Measurements from ENCODE around the gene EEFSEC.

Gene EEFSEC

GRCh38 chr3:128275316-128276145, 122.2 kb downstream of the EEFSEC start:
- DNase-seq, result no peak

- no peak for DNase-seq
Observed at GRCh38 chr3:128276146-128276435, 122.8 kb downstream of the EEFSEC start.

GRCh38 chr3:128276577-128277183, 123.4 kb downstream of the EEFSEC start:
- DNase-seq, result no peak

DNA sequence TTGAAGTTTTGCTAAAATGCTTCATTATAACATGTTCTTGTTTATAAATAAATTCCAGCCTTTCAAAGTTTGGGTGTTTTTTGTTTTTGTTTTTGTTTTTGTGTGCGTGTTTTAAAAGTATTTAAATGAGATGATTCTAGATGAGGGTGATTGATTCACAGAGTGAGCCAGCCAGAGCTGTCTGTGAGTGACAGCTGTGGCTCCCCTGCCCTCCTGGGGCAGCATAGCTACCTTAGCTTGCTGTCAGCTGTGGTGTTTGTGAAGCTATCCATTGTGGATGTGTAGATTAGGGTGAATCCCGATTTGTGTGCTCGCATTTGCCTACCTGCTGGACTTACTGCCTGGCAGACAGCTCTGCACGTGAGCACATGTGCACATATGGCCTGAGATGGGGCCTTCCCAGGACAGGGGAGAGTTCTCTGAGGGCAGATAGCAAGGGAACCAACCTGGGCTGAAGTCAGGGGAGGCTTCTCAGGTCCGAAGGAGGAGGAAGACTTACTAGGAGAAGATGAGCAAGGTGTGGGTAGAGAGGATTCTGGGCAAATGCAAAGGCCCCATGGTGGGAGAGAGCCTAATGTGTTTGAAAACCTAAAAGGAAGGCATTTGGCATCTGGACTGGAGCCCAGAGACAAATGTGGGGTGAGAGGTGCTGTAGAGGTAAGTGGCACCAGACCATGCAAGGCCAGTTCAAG, 124.2 kb downstream of the EEFSEC start:
- no peak for DNase-seq

GRCh38 chr3:128278130-128278529, 124.8 kb downstream of the EEFSEC start:
- no peak for DNase-seq

- no peak for DNase-seq
Observed at GRCh38 chr3:128278761-128279600, 125.7 kb downstream of the EEFSEC start.

GRCh38 chr3:128279601-128279880, 126.3 kb downstream of the EEFSEC start:
- DNase-seq, result no peak

DNA sequence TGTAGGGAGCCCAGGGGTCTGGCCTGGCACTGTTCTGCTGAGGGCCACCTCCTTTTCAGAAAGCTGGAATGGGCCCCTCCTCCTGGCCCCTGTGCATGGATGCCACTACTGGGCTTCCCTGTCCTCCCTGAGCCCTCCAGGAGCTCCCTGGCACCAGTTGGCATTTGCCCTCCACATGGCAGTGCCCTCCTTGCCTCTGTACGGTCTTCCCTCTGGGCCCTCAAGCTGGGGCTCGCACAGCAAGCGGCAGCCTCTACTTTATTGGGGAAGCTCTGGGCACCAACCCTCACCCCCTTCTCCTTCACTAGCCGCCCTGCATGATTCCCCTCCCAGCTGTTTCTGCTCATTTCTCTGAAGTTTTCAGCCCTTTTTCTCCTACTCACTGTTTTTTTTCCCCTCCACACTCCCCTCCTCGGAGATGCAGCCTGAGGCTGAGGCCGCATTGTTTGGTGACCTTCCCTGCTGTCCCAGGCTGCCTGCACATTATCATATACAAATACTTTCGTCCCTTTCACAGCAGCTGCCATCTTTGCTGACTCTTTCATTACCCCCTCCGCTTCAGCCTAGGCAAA, 127.3 kb downstream of the EEFSEC start:
- no peak for DNase-seq

GRCh38 chr3:128281056-128281455, 127.8 kb downstream of the EEFSEC start:
- no peak for DNase-seq

DNA sequence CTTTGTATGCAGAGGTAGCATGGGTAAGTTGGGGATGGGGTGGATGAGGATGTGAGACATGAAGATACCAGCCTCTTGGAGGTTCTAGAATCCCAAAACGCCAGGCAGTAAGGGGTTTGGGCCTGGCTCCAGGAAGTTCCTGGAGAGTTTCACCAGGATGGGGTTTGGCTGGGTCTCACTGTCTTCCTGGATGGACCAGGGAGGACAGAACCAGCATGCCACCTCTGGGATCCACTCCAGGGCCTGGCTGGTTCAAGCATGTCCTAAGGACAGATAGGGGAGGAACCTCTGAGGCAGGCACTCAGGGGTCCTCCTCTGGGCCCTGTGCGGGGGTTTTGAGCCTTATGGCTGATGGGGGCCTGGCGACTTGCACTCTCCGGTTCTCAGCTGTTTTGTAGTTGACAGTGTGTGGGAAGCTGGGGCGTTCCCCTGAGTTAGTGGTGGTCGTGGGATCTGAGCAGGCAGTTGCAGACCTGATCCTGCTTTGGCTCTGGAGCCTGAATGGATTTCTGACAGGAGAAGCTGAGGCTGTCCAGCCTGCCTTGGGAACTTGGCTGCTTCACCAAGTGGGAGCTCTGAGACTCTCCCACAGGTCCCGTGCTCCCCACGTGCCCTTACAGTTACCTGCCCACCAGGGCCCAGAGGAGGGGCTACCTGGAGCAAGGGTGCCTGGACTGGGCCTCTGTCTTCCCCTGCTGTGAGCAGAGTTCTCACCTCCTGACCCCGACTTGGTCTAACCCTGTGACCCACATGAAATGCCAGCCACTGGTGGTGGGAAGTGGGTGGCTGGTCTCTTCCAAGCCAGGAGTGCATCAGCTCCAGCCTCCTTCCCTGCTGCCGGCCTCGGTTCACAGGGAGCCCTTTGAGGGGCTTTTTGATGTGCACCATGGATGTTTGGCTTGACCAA, 128.4 kb downstream of the EEFSEC start:
- DNase-seq, result no peak

- no peak for DNase-seq
Observed at GRCh38 chr3:128282380-128283196, 129.3 kb downstream of the EEFSEC start.

DNA sequence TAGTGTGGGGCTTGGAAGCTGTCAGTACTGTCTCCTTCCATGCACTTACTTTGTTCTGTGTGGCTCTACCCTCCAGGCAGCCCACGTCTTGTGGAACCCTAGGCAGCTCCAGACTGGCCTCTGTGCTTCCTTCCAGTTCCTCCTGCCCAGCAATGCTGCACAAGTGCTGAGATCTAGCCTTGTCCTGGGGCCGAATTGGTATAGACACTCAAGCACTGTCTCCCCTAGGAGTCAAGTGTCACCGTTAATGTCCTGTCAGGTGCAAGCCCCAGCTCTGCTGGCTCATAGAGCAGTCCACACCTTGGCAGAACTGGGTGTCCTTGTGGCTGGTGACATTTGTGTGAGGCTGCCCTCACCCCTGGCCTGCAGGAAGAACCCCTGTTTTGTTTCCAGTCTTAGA, 130.1 kb downstream of the EEFSEC start:
- DNase-seq, result no peak

DNA sequence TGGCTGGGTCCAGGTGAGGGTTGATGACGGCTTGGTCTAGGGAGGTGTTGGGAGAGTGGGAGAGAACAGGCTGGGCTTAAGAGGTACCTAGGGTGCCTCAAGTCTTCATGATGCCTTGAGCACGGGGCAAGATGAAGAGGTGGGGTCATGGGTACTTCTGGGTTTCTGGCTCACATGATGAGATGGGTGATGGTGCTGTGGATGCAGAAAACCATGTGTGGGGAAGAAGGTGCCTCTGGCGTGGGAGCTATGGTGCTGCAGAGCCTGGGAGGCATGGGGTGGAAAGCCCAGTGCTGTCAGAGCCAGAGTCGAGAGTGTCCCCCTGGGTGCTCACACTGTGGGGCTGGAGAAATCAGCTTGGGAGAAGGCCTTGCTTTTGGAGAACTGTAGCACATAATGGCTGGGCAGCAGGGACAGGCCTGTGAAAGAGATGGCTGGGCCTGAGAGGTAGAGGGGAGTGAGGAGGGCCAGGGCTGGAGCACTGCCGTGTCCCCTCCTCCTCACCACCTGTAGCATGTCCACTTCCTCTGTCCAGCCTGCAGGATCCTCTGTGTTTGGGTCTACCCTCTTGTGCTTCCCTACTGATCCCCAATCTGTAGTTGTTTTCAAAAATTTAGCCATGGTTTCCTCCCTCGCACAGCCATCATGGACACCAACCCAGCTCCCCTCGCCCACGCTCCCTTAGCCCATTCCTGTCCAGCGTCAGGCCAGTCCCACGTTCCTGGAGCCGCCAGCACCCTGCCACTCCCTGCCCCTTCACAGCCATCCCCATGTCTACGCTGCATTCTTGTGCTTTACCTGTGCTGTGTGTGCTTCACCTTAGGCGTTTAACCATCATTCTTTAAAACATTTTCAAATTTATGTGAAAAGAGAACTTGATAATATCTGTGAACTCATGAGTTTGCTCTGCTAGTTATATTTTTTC, 132.0 kb downstream of the EEFSEC start:
- DNase-seq, result no peak

GRCh38 chr3:128285967-128286321, 132.7 kb downstream of the EEFSEC start:
- no peak for DNase-seq

- DNase-seq, result no peak
Observed at GRCh38 chr3:128286691-128287090, 133.4 kb downstream of the EEFSEC start.

DNA sequence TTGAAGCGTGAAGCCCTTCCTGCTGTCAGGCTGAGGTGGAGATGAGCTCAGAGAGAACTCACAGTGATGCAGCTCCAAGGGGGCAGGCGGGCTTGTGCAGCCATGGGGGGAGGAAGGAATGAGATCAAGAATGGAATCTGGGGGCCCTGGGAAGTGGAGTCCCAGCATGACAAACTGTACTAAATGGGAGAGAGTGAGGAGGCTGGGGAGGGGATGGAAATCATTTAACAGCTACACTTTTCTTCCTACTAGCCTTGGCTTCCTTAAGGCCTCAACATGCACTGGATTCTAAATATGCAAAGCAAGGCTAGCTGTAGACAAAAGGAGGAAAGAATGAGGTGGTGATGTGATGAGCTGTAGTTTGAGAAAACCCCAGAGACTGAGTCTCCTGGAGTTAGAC, 133.9 kb downstream of the EEFSEC start:
- no peak for DNase-seq

- DNase-seq, result no peak
Observed at GRCh38 chr3:128289534-128289933, 136.3 kb downstream of the EEFSEC start.

DNA sequence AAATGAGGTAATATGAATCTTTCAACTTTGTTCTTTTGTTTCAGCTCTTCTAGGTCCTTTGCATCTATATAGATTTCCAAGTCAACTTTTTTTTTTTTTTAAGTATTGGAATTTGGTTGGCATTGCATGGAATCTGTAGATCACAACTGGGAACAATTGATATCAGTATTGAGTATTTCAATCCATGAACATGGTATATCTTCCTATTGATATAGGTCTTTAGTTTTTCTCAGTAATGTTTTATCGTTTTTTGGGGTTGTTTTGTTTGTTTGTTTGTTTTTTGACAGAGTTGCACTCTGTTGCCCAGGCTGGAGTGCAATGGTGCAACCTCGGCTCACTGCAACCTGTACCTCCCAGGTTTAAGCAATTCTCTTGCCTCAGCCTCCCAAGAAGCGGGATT, 137.2 kb downstream of the EEFSEC start:
- DNase-seq, result no peak

DNA sequence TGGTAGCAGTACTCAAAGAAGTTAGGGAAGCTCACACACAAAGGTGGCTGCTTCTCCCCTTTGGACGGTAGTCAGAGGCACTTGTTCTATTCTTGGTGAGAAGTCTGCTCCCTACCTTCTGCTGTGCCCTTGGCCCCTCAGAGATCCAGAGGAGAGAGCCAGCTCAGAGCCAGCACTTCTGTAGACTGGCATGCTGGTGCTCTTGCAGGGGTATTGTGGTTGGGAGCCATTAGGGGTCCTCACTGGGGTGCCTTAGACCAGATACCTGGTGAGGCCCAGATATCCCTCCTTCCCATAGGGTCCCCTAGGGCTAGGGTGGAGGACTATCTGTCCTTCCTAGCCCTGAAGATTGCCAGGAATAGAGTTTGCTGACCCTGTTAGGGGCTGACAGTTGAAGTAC, 140.6 kb downstream of the EEFSEC start:
- DNase-seq, result no peak

- no peak for DNase-seq
Observed at GRCh38 chr3:128294999-128295468, 141.8 kb downstream of the EEFSEC start.
